Coronary artery (tissue), 2 donors: ENCODE data around the gene FBLN1.

ENCODE experiments used
- DNase-seq: peaks from one replicate; pipeline ENCODE4 v3.0.0-alpha.2; 2017; ENCODE audit warnings: low spot score
- H3K27ac ChIP-seq, 2 donors: fragments of 200-600 bp; sonication (generic); one replicate each; pipeline ENCODE4 v1.5.1; 2016 to 2019
- H3K4me3 ChIP-seq: fragments of 200-600 bp; sonication (generic); 2 replicates; pipeline ENCODE4 v1.5.1; 2016; ENCODE audit warnings: mild to moderate bottlenecking, moderate library complexity
- CTCF ChIP-seq: fragments of 200-600 bp; sonication (generic); IDR thresholded peaks from one replicate; pipeline ENCODE4 v1.5.1; 2019; ENCODE audit warnings: antibody characterized with exemption

The FBLN1 gene

GRCh38 chr22:45528046-45528445 lies 25.4 kb downstream of the FBLN1 start:
- no peak overlapping the region for H3K4me3 ChIP-seq
- no peak for DNase-seq
- H3K27ac ChIP-seq: peak overlapping the region in 1 of 2 donors; percentile 16
- no peak for TF ChIP-seq CTCF

- H3K27ac ChIP-seq: no peak overlapping the region
- no peak for TF ChIP-seq CTCF
- no peak overlapping the region for H3K4me3 ChIP-seq
- no peak for DNase-seq
These were observed 26.4 kb downstream of the FBLN1 start for GRCh38 chr22:45529105-45529504.

GRCh38 chr22:45529971-45530575 lies 27.4 kb downstream of the FBLN1 start:
- H3K27ac ChIP-seq: no peak overlapping the region
- TF ChIP-seq CTCF: no peak
- DNase-seq: no peak
- H3K4me3 ChIP-seq: no peak overlapping the region

GRCh38 chr22:45531441-45532234 lies 29.0 kb downstream of the FBLN1 start:
- Histone ChIP-seq H3K27ac (peak overlapping the region in 1 of 2 donors; percentile 15), H3K4me3 (no peak overlapping the region)
- DNase-seq: no peak
- TF ChIP-seq CTCF: no peak

GRCh38 chr22:45532235-45532631 lies 29.6 kb downstream of the FBLN1 start:
- Histone ChIP-seq H3K27ac (no peak overlapping the region), H3K4me3 (no peak overlapping the region)
- TF ChIP-seq CTCF: no peak
- no peak for DNase-seq

- no peak for DNase-seq
- Histone ChIP-seq H3K4me3 (no peak overlapping the region), H3K27ac (no peak overlapping the region)
- TF ChIP-seq CTCF: no peak
These were observed 31.0 kb downstream of the FBLN1 start for GRCh38 chr22:45533703-45534102.
